HG03558 (cell line): ENCODE data around the gene FHOD3.
"Not testable (repeated sequence)": the region's sequence is repeated elsewhere in the genome, so short reads cannot be mapped to it uniquely, and the experiment has no call there.

ENCODE experiments used
- ATAC-seq: cut with Tn5 transposase; IDR thresholded peaks from one replicate; pipeline ENCODE4 v1.9.1; 2021; ENCODE audit warnings: moderate number of reproducible peaks; ENCODE audit not compliant: unreplicated experiment; ENCODE audit errors: extremely low read depth

The FHOD3 gene

DNA sequence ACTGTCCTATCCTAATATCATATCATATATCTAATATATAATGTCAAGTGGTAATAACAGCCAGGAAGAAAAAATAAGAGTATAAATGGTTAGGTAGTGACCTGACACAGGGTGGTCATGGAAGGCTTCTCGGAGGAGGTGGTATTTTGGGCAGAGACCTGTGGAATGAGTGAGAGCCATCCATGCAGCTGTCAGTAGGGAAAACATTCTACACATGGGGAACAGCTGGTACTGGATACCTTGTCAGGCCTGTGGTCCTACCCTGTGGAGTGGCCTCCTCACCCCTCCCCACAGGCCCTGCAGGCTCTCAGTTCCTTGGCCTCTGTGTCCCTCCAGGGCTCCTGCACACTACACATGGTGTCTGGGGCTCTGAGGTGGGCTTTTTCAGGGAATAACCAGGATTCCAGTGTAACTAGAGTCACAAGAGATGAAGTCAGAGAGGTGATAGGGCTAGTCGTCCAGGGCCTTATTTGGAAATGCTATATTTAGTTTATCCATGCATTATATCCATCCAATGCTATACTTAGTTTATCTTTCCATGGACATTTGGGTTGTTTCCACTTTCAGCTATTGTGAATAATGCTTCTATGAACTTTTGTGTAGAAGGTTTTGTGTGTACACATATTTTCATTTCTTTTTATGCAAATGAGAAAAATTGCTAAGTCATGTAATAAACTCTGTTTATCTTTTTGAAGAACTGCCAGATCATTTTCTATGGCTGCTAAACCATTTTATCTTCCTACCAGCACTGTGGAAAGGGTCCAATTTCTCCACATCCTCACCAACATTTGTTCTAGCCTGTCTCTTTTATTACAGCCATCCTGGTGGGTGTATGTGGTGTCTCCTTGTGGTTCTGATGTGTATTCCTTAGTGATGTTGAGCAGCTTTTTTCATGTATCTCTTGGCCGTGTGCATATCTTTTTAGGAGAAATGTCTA, 455.7 kb downstream of the FHOD3 start:
- no peak for ATAC-seq

DNA sequence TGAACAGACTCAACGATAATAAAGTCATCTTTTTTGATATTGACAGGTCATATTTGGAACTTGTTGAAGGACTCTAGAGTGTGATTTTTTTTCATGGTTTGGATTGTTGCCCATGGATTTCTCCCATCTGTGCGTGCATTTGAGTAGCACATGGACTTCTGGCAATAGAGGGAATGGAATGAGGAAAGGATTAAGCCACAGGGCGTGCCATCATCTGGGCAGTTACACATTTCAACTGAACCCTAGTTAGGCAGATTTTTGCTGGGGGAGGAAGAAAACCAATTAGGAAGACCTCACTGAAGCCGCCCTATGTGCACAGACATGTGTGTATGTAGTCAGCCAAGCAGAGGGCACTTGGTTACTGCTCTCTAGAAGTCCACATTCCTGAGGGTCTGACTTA, 458.7 kb downstream of the FHOD3 start:
- no peak for ATAC-seq

DNA sequence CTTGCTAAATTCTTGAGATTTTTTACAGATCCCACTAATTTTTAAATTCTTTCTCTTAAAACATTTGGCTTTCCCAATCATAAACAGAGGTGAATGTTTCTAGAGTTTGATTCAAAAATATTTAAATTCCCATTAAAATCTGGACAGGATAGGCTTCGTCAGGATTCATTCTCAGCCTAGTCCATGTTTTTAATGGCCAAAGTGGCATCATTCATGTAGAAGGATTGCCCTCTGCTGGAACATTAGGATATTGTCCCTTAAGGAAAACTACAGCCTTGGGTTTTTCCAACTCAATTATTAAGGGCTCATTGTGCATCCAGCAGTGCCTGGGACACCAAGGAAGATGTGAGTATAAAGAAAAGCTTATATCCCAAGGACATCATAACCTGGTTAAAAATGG, 459.6 kb downstream of the FHOD3 start:
- no peak for ATAC-seq

DNA sequence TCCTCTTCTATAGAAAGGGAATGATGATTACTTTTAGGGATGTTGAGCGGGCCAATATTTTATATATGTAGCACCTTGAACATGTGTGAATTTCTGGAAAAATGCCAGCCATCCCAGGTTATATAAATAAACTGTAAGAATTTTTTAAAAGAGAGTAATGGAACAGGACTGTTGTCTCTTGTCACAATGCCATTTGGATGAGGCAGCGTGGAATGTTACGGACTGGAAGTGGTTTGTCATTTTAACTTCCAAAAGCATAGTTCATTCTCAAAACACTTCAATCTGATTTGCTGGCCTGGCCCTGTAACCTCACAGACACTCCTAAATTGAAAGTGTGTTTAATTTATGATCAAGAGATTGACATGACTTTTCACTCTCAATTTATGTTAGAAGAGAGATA, 460.5 kb downstream of the FHOD3 start:
- no peak for ATAC-seq

DNA sequence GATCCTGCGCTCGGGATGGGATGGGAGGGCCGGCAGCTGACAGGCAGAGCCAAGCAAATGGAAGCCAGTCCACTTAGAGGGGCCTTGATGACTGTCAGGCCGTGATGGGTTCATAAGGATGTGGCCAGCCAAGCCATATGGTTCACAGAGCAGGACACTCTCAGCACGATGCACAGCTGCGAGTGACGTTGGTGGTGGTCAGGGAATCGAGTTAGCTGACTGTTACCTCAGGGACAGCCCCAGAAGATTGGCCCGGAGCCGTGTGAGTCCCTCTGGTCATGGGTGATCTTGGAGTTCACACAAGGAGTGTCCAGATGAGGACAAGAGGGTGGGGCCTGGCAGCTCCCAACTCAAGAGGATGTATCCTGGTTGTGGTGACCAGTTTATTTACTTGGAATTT, 461.1 kb downstream of the FHOD3 start:
- ATAC-seq: no peak

DNA sequence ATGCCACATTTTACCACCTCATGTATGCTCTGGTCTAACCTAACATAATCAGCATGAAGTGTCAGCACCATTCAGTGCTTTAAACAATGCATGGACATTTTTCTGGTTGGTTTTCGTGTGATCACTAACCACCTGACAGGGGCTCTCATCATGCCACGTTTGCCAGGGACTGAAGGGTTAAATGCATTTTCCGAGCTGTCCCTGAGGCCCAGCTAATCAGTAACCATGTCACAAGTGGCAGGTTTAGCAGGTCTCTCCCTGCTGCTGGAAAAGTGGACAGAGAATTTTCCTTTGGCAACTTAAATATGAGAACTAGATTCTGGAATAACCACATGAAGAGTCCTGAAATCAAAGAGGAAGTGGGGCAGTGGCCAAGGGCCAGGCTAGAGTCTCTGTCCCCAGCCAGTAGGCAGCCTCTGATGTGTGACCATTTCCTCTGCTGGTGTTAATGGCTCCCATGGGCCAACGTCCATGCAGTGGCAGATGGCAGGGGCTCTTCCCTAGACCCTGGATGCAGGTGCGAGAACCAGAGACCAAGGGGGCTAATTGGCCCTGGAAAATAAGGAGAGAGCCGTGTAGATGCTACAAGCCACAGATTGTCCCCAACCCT, 461.8 kb downstream of the FHOD3 start:
- no peak for ATAC-seq

DNA sequence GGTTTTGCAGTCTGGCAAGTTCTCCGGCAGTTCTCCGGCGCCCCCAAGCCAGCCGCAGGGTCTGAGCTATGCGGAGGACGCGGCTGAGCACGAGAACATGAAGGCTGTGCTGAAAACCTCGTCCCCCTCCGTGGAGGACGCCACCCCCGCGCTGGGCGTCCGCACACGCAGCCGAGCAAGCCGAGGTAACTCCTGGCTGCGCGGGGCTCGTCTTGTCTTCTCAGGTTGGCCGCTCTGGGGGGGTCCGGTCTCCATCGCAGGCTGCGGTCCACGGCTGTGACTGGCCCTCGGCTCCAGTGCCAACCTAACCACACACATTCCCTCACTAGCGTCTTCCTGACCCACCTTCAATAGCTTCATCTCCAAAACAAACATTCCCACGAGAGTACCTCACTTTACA, 463.1 kb downstream of the FHOD3 start:
- ATAC-seq: no peak

DNA sequence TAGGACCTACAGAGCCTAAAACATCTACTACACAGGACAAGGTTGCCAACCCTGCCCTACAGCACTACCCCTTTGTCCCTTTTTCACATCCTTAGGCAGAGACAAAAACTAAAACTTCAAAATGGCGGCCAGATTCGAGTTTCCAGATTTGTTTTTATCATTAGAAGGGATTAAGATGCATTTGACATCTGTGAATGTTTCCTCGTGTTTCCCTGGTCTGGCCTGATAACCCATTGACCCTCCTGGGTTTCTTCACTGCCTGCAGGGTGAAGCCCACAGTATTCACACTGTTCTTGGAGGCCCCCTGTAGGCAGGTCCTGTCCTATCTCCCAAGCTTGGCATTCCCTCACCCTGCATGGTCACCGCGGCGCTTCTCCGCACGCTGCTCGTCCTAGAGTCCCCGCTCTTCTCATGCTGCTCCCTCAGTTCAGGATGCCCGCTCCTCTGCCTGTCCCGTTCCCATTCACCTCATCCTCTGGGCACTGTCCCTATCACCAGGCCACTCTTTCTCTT, 463.7 kb downstream of the FHOD3 start:
- ATAC-seq: no peak

DNA sequence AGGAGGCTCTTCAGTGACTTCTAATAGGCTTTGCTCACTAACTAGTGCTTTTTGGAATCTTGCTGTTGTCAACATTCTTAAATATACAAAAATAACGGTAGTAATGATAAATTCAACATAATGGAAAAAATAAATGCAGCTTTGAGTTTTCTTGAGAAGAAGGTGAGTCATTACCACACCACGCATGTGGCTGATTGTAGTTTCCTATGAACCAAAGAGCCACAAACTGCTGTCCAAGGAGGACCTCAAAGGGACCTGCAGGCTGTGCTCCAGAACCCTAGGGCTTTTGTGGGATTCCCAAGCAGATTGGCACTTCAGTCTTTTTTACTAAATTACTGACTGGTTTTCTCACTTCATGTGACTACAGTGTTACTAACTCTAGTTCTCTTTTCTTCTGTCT, 464.6 kb downstream of the FHOD3 start:
- ATAC-seq: no peak

DNA sequence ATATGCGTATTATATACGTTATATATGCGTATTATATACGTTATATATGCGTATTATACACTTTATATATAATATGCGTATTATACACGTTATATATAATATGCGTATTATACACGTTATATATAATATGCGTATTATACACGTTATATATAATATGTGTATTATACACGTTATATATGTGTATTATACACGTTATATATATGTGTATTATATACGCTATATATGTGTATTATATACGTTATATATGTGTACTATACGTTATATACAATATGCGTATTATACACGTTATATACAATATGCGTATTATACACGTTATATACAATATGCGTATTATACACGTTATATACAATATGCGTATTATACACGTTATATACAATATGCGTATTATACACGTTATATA, 465.5 kb downstream of the FHOD3 start:
- ATAC-seq: not testable (repeated sequence)

DNA sequence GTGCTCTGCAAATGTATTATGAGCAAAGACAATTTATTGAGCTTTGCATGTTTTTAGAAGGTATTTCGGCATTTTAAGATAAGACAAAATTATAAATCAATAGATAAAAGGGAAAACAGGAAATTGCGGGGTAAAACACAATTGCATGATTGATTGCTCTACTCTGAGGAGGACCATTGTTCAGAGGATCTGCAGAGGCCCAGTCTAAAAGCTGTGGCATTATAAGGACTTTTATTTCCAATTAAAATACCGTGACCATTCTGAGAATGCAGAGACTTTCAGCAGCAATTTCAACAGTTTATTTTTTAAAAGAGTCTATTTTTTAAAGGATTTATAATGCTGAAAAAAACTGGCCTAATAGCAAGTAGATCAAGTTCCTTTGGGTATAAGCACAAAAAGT, 469.3 kb downstream of the FHOD3 start:
- no peak for ATAC-seq

DNA sequence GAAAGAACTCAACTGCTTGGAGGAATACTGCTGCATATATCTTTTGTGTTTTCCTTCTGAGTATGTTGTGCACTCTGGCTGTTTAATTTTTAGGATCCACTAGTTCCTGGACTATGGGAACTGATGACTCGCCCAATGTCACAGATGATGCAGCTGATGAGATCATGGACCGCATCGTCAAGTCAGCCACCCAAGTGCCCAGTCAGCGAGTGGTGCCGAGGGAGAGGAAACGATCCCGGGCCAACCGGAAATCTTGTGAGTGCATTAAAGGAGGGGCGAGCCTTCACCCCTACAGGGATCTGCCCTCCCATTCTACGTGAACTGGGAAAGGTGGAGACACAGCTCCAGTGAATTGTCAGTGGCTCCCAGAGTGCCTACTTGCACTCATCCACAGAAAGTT, 471.7 kb downstream of the FHOD3 start:
- no peak for ATAC-seq

DNA sequence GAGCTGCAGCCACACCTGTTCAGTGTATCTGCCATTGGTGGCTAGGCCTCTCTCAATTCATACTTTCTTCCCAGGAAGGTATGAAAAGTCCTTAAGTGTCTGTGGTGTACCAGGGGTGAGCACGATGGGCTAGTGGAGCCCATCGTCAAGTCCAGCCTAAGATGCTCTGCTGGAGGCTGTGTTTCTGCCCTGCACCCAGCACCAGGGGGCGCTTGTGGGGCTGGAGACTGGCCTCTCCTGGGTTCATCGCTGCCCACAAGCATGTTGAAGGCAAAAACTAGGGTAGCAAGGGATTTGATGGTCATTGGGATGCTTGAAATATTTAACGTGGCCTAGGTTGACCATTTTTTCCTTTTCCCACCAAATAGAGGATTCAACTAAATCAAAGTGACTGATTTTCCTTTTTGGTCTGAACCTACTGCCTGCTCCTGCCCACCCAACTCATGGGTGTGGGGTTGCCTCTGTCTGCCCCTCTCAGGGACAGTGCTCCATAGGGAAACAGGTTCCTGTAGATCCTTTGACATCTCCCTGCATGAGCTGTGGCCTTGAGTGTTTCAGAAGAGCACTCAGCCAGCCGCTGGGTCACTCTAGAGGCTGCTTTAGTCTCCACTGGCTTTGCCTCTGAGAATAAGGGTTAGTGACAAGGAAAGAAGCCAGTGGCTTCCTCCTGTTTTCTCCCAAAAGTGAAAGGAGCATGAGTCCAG, 472.2 kb downstream of the FHOD3 start:
- ATAC-seq: no peak

DNA sequence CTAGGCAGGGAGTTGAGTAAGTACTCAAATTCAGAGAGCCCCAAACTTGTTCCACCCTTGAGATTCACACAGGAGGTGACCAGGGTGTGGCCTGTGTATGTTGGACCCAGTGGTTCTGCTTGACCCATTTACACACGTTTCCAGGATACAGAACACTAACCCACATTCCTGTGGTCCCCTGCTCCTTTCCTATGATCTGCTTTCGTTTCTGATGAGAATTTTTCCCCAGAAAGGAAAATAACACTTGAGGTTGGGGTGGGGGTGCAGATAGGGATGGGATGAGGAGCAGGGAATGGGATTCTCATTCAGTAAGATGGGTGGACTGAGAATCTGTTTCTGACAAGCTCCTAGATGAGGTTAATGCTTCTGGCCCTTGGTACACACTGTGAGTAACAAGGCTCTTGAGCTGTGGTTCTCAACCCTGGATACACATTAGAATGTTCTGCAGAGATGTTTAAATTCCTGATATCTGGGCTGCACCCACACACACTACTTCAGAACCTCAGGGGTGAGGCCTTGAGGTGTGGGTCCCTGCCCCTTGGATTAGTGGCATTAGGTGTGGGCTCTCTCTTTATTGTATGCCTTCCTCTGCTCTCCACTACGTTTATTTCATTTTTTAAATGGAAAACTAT, 472.9 kb downstream of the FHOD3 start:
- ATAC-seq: no peak

DNA sequence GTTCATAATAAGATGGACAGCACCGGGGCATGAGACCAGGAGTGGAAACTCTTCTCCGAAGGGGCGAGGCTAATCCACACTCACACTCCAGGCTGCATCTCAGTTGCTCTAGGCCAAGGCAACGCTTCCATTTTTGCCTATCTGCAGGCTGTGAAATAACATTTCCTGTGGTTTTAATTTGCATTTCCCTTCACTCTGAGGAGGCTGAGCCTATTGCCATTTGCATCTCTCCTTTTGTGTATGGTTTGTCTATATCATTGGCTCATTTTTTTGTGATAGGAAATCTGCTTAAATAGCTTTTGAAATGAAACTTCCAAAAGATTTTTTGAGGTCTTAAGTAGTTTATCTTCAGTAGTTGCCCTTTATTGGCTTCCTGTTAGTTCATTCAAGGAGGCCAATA, 473.7 kb downstream of the FHOD3 start:
- no peak for ATAC-seq

DNA sequence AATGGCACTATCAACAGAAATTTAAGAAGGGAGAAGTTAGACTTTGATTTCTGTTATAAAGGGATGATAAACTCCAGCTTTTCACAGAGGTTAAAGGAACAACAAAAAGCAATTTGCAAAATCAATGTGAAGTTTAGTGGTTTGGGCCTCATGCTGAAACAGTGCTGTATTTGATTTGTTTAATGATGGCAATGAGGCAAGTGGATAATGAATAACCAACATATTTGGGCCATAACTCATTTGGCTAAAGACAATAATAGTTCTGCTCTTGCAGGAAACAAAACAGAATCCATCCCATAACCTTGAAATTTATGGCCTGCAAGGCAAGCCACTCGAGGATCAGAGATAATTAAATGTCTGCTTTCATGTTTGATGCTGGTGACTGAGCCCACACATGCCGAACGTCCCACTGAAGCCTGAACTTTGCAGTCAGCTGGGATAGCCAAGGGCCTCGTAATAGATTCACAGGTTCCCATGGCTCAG, 474.8 kb downstream of the FHOD3 start:
- no peak for ATAC-seq

DNA sequence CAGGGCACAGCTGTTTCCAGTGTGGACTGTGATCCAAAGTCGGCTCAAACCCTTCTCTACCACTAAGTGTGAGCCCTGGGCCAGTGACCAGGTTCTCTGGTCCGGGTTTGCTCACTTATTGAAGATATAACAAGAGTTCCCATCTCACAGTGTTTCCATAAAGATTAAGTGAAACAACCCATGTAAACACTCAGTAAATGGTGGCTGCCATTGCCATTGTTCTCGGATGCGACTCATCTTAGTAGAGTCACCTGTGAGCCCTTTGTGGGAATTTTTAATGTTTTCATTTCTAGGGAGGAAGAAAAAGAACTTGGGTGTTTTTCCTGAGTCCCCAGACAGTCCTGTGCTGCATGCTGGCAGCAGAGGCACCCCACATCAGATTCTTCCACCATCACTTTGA, 477.9 kb downstream of the FHOD3 start:
- ATAC-seq: no peak

DNA sequence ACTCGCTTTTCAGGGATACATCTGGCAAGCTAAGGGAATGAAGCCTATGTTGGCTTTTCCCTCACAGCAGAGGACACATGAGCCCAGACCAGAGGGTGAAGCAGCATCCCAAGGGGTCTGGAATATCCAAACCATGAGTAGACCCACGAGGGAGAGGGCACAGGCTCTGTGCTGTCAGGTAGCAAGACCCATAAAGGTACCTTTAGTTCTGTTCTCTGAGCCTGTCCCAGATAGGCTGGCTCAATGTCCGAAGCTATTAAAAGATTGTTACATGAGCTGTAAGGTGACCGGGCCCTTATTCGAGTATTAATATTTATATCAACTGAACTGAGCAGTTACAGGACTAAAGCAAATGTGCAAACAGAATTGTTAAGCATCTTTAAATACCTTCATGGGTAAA, 479.1 kb downstream of the FHOD3 start:
- no peak for ATAC-seq

DNA sequence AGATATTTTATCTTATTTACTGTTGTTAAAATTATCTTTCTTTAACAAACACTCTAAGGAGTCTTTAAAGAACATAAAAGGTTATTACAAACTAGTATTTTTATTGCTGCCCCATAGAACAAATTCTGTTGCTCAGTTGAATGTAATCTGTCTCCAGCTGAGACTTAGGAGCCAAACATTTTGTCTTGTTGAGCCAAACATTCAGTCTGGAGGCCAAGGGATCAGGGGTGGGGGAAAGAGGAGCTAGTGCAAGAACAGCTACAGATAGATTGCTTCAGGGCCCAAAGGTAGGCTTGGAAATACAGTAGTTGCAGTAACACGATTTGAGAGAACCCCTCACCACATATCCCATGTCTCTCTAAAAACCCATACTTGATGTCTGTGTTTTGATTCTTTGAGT, 480.1 kb downstream of the FHOD3 start:
- no peak for ATAC-seq

DNA sequence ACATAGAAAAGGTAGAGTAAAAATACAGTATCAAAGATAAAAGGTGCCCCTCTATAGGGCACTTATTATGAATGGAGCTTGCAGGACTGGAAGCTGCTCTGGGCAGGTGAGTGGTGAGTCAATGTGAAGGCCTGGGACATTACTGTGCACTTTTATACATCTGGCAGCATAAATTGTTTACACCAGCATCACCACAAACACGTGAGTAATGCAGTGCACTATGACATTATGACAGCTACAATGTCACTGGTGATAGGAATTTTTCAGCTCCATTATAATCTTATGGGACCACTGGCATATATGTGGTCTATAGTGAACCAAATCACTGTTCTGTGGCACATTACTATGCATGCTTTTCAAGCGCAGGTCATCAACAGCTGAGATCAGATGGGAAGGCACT, 483.2 kb downstream of the FHOD3 start:
- no peak for ATAC-seq
